Right forelimb (tissue), 1 donor: ENCODE data around the gene UBN1.

Experiments used
- DNase-seq: peaks from one replicate; pipeline ENCODE4 v3.0.0-alpha.2; 2018

The UBN1 gene

GRCh38 chr16:4862639-4863038, 15.4 kb downstream of the UBN1 start:
- DNase-seq, result no peak

GRCh38 chr16:4864728-4865127, 17.4 kb downstream of the UBN1 start:
- DNase-seq, result no peak

- no peak for DNase-seq
These were observed 18.1 kb downstream of the UBN1 start for GRCh38 chr16:4865231-4865860.

- no peak for DNase-seq
These were observed 19.3 kb downstream of the UBN1 start for GRCh38 chr16:4866586-4866985.

GRCh38 chr16:4868026-4868425, 20.7 kb downstream of the UBN1 start:
- DNase-seq, result no peak

GRCh38 chr16:4868535-4868934, 21.3 kb downstream of the UBN1 start:
- no peak for DNase-seq

- DNase-seq, result no peak
These were observed 22.0 kb downstream of the UBN1 start for GRCh38 chr16:4869147-4869805.

GRCh38 chr16:4870138-4870671, 22.9 kb downstream of the UBN1 start:
- DNase-seq, result no peak

- DNase-seq, result no peak
These were observed 23.8 kb downstream of the UBN1 start for GRCh38 chr16:4871071-4871470.

- no peak for DNase-seq
These were observed 25.8 kb downstream of the UBN1 start for GRCh38 chr16:4873091-4873490.

GRCh38 chr16:4874666-4875065, 27.4 kb downstream of the UBN1 start:
- no peak for DNase-seq

GRCh38 chr16:4876646-4877379, 29.5 kb downstream of the UBN1 start:
- DNase-seq, result no peak

- DNase-seq, result no peak
These were observed 30.1 kb downstream of the UBN1 start for GRCh38 chr16:4877380-4877685.

- DNase-seq, result no peak
These were observed 31.8 kb downstream of the UBN1 start for GRCh38 chr16:4879049-4879448.

- DNase-seq, result no peak
These were observed 32.8 kb downstream of the UBN1 start for GRCh38 chr16:4880006-4880580.

- peak; percentile 66 for DNase-seq
These were observed 34.8 kb downstream of the UBN1 start for GRCh38 chr16:4882000-4882632.

GRCh38 chr16:4882633-4883285, 35.5 kb downstream of the UBN1 start:
- DNase-seq, result no peak

- no peak for DNase-seq
These were observed 36.2 kb downstream of the UBN1 start for GRCh38 chr16:4883501-4883900.

GRCh38 chr16:4884209-4884608, 36.9 kb downstream of the UBN1 start:
- DNase-seq, result no peak

GRCh38 chr16:4884972-4885874, 37.9 kb downstream of the UBN1 start:
- DNase-seq, result no peak

- no peak for DNase-seq
These were observed 38.9 kb downstream of the UBN1 start for GRCh38 chr16:4886151-4886550.
